ENCODE measurements around the gene CCL2.
A peak's percentile ranks its signal among the peaks of the same experiment; 100 is the strongest.

The CCL2 gene

DNA sequence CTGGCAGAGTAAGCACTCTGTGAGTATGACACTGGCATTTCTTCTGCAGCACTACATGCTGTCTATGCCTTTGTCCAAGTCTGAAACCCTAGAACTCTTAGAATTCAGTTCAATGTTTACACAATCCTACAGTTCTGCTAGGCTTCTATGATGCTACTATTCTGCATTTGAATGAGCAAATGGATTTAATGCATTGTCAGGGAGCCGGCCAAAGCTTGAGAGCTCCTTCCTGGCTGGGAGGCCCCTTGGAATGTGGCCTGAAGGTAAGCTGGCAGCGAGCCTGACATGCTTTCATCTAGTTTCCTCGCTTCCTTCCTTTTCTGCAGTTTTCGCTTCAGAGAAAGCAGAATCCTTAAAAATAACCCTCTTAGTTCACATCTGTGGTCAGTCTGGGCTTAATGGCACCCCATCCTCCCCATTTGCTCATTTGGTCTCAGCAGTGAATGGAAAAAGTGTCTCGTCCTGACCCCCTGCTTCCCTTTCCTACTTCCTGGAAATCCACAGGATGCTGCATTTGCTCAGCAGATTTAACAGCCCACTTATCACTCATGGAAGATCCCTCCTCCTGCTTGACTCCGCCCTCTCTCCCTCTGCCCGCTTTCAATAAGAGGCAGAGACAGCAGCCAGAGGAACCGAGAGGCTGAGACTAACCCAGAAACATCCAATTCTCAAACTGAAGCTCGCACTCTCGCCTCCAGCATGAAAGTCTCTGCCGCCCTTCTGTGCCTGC lies at the start of gene CCL2:
Gene CCL2 (plus strand): TSS at position 635 of the 730 bp plus-strand sequence. CDS start 65 bp downstream, at position 700.
- Histone ChIP-seq H3K36me3 (ENCODE audit: control insufficient read depth in 5 of 5, insufficient read depth in 5 of 5, low read length in 5 of 5) (peaks cover 0 to 6% (median 0%) of the 10 kb centered on the region in 5 donors), H3K9ac (ENCODE audit: low read length in 5 of 5) (peak within 1 kb of the TSS; percentile 16 to 75 (median 63)), H3K27me3 (ENCODE audit: control insufficient read depth in 5 of 5, insufficient read depth in 4 of 5, low read length in 5 of 5) (peaks cover 0 to 8% (median 0%) of the 10 kb centered on the region in 5 donors), H3K4me1 (ENCODE audit: control insufficient read depth in 5 of 5, insufficient read depth in 5 of 5, low read length in 5 of 5) (peaks cover 40 to 72% (median 71%) of the 10 kb centered on the region in 5 donors), H3K4me3 (ENCODE audit: low read depth in 1 of 5, low read length in 5 of 5) (peak within 1 kb of the TSS; percentile 58 to 79 (median 69)), H3K9me3 (ENCODE audit: control insufficient read depth in 5 of 5, low read length in 5 of 5) (peaks cover 0 to 3% (median 0%) of the 10 kb centered on the region in 5 donors), H3K27ac (ENCODE audit: low read depth, low read length) (peak within 1 kb of the TSS; percentile 79)

DNA sequence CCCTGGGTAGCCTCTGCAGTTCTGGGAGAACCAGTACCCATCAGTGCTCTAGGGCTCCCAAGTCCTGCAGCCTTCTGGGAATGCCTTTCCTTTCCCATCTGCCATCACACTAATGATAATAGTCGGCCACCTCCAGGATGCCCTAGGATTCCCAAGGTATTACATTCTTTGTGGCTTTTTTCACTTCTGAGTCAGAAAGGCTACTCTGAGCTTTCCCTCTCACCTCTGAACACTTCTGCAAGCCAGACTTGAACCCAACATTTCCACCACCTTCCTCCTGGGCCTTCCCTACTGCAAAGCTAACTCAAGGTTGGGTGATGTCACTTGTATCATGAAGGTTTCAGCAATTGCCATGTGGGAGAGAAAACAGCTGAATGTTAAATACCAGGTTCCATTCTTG lies 49.7 kb upstream of the CCL2 start:
- Histone ChIP-seq H3K27ac (ENCODE audit: low read depth, low read length) (no peak overlapping the region), H3K36me3 (ENCODE audit: control insufficient read depth in 5 of 5, insufficient read depth in 5 of 5, low read length in 5 of 5) (no peaks in the 10 kb centered on the region), H3K4me3 (ENCODE audit: low read depth in 1 of 5, low read length in 5 of 5) (no peak overlapping the region), H3K4me1 (ENCODE audit: control insufficient read depth in 5 of 5, insufficient read depth in 5 of 5, low read length in 5 of 5) (peaks cover 0 to 29% (median 10%) of the 10 kb centered on the region in 5 donors), H3K27me3 (ENCODE audit: control insufficient read depth in 5 of 5, insufficient read depth in 4 of 5, low read length in 5 of 5) (no peaks in the 10 kb centered on the region), H3K9ac (ENCODE audit: low read length in 5 of 5) (no peak overlapping the region), H3K9me3 (ENCODE audit: control insufficient read depth in 5 of 5, low read length in 5 of 5) (peaks cover 0 to 5% (median 0%) of the 10 kb centered on the region in 5 donors)

DNA sequence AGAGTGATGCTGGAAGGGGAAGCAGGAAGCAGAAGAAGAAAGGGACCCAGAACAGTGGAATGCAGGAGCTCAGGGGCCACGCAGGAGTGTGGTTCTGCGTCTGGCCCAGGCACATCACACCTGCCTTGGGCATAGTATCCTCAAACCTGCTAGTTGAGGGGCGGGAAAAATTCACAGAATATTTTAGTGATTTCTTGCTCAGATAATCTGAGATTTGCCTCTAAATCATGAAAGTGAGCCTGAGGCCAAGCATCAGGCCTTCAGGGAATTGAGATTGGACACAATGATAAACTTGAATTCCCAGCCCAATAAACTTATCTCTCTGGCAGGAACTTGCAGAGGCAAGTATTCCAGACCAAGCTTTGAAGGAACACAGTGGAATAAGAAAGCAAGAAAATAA lies 48.5 kb upstream of the CCL2 start:
- Histone ChIP-seq H3K9ac (ENCODE audit: low read length in 5 of 5) (no peak overlapping the region), H3K4me1 (ENCODE audit: control insufficient read depth in 5 of 5, insufficient read depth in 5 of 5, low read length in 5 of 5) (peaks cover 0 to 23% (median 10%) of the 10 kb centered on the region in 5 donors), H3K36me3 (ENCODE audit: control insufficient read depth in 5 of 5, insufficient read depth in 5 of 5, low read length in 5 of 5) (no peaks in the 10 kb centered on the region), H3K9me3 (ENCODE audit: control insufficient read depth in 5 of 5, low read length in 5 of 5) (peaks cover 0 to 5% (median 0%) of the 10 kb centered on the region in 5 donors), H3K4me3 (ENCODE audit: low read depth in 1 of 5, low read length in 5 of 5) (no peak overlapping the region), H3K27me3 (ENCODE audit: control insufficient read depth in 5 of 5, insufficient read depth in 4 of 5, low read length in 5 of 5) (no peaks in the 10 kb centered on the region), H3K27ac (ENCODE audit: low read depth, low read length) (no peak overlapping the region)

DNA sequence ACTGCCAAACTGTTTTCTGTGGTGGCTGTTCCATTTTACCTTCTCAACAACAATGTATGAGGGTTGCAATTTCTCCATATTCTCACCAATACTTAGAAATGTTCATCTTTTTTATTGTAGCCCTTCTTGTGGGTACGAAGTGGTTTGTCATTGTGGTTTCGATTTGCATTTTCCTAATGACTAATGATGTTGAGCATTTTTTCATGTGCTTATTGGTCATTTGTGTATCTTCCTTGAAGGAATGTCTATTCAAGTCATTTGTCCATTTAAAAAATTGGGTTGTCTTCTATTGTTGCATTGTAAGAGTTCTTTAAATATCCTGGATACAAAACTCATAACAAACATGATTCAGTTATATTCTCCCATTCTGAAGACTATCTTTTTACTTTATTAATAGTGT lies 47.5 kb upstream of the CCL2 start:
- no peak overlapping the region for H3K4me3 ChIP-seq (ENCODE audit: low read depth in 1 of 5, low read length in 5 of 5)
- peaks cover 0 to 5% (median 0%) of the 10 kb centered on the region in 5 donors for H3K9me3 ChIP-seq (ENCODE audit: control insufficient read depth in 5 of 5, low read length in 5 of 5)
- H3K27me3 ChIP-seq (ENCODE audit: control insufficient read depth in 5 of 5, insufficient read depth in 4 of 5, low read length in 5 of 5) = no peaks in the 10 kb centered on the region
- H3K27ac ChIP-seq (ENCODE audit: low read depth, low read length) = no peak overlapping the region
- no peaks in the 10 kb centered on the region for H3K36me3 ChIP-seq (ENCODE audit: control insufficient read depth in 5 of 5, insufficient read depth in 5 of 5, low read length in 5 of 5)
- H3K9ac ChIP-seq (ENCODE audit: low read length in 5 of 5) = no peak overlapping the region
- H3K4me1 ChIP-seq (ENCODE audit: control insufficient read depth in 5 of 5, insufficient read depth in 5 of 5, low read length in 5 of 5) = peaks cover 0 to 23% (median 8%) of the 10 kb centered on the region in 5 donors

DNA sequence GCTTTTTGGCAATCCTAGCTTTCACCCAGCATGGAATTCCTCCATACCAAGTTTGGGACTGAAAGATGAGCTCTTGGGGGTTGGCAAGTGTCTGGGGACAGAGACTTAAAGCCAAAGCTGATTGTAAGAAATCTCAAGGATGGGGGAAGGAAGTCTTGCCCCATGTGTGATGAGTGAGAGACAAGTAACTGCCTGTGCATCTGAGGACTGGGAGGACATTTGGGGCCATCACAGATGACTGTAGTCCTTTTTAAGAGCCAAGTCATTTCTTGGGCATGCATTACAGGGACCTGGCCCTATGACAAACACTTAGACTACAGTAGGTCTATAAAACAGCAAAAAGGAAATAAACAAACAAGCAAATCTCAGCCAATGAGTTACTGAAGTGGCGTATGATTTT lies 36.3 kb upstream of the CCL2 start:
- Histone ChIP-seq H3K27ac (ENCODE audit: low read depth, low read length) (peak overlapping the region; percentile 39), H3K4me3 (ENCODE audit: low read depth in 1 of 5, low read length in 5 of 5) (no peak overlapping the region), H3K4me1 (ENCODE audit: control insufficient read depth in 5 of 5, insufficient read depth in 5 of 5, low read length in 5 of 5) (peaks cover 13 to 51% (median 42%) of the 10 kb centered on the region in 5 donors), H3K9ac (ENCODE audit: low read length in 5 of 5) (no peak overlapping the region), H3K27me3 (ENCODE audit: control insufficient read depth in 5 of 5, insufficient read depth in 4 of 5, low read length in 5 of 5) (no peaks in the 10 kb centered on the region), H3K9me3 (ENCODE audit: control insufficient read depth in 5 of 5, low read length in 5 of 5) (no peaks in the 10 kb centered on the region), H3K36me3 (ENCODE audit: control insufficient read depth in 5 of 5, insufficient read depth in 5 of 5, low read length in 5 of 5) (no peaks in the 10 kb centered on the region)

DNA sequence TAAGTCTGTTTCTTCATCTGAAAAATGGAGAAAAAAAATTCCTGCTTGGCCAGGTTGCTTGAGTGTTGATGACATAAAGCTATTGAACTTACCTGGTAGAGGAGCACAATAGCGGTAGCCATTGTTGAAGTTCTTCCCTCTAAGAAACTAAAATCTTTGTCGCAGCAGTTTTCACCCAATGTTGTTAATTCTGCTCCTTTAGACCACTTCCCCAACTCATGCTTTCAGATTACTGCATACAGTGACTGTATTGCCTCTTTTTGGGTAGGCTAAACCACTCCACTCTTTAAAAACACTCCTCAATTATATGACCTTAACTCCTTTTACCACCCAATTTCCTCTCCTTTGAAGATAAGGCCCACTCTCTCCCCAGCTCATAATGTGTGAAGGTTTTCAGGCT lies 35.7 kb upstream of the CCL2 start:
- no peak overlapping the region for H3K9ac ChIP-seq (ENCODE audit: low read length in 5 of 5)
- H3K36me3 ChIP-seq (ENCODE audit: control insufficient read depth in 5 of 5, insufficient read depth in 5 of 5, low read length in 5 of 5) = no peaks in the 10 kb centered on the region
- peak overlapping the region; percentile 6 for H3K27ac ChIP-seq (ENCODE audit: low read depth, low read length)
- no peaks in the 10 kb centered on the region for H3K27me3 ChIP-seq (ENCODE audit: control insufficient read depth in 5 of 5, insufficient read depth in 4 of 5, low read length in 5 of 5)
- H3K4me1 ChIP-seq (ENCODE audit: control insufficient read depth in 5 of 5, insufficient read depth in 5 of 5, low read length in 5 of 5) = peaks cover 13 to 53% (median 42%) of the 10 kb centered on the region in 5 donors
- no peak overlapping the region for H3K4me3 ChIP-seq (ENCODE audit: low read depth in 1 of 5, low read length in 5 of 5)
- H3K9me3 ChIP-seq (ENCODE audit: control insufficient read depth in 5 of 5, low read length in 5 of 5) = no peaks in the 10 kb centered on the region

DNA sequence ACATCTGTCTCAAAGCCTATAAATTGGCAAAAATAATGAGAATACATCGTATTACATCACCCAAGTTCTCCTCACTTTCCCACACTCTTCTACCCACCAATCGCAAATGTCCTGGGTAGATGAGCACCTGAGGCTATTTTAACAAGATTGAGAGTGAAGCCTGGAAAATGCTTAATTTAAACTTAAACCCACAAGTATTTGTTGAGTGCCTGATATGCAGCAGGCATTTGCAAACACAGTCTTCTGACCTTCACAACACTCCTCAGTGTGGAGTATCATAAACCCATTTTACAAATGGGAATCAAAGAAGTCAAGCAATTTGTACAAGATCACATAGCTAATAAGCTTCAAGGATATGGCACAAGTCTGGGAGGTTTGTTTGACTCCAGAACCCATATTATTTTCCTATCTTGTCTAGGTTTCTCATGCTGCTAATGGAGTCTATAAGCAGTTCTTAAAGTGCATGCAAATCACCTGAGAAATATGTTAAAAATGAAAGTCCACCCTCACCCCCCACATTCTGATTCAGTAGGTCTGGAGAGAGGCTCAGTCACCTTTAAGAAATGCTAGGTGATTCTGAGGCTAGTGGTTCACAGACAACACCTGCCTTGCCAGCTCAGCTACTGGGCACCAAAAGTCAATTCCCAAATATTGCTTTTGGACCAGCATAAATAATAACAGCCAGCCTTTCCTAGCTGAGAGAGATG lies 34.9 kb upstream of the CCL2 start:
- Histone ChIP-seq H3K27ac (ENCODE audit: low read depth, low read length) (peak overlapping the region; percentile 6), H3K27me3 (ENCODE audit: control insufficient read depth in 5 of 5, insufficient read depth in 4 of 5, low read length in 5 of 5) (no peaks in the 10 kb centered on the region), H3K36me3 (ENCODE audit: control insufficient read depth in 5 of 5, insufficient read depth in 5 of 5, low read length in 5 of 5) (no peaks in the 10 kb centered on the region), H3K9me3 (ENCODE audit: control insufficient read depth in 5 of 5, low read length in 5 of 5) (no peaks in the 10 kb centered on the region), H3K9ac (ENCODE audit: low read length in 5 of 5) (no peak overlapping the region), H3K4me3 (ENCODE audit: low read depth in 1 of 5, low read length in 5 of 5) (no peak overlapping the region), H3K4me1 (ENCODE audit: control insufficient read depth in 5 of 5, insufficient read depth in 5 of 5, low read length in 5 of 5) (peaks cover 13 to 53% (median 42%) of the 10 kb centered on the region in 5 donors)

DNA sequence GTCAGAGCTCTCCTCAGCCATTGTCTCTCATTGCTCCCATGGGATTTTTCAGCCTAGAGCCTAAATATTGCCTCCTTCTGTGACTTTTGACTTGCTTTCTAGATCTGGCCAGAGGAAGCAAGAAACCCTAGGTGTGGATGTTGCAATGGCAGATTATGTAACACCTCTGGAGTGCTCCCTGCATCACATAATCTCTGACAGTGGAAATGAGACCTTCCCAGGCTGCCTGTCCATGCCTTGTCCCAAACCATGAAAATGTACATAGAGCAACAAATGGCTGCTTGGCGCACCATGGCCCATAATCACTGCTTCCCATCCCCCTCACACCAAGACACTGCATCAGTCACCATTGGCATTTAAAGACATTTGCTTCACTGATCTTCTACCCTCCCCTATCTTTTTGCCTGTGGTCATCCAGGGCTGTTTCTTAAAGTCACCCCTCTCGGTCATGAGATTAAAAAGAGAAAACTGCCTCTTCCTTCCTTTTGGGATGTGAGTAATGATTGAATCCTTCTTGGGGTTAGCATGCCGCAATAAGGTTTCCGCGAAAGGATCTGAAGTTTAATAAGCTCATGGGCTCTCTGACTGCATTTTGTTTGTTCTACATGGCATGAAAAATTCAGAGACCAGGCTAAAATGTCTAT lies 34.2 kb upstream of the CCL2 start:
- Histone ChIP-seq H3K36me3 (ENCODE audit: control insufficient read depth in 5 of 5, insufficient read depth in 5 of 5, low read length in 5 of 5) (no peaks in the 10 kb centered on the region), H3K4me1 (ENCODE audit: control insufficient read depth in 5 of 5, insufficient read depth in 5 of 5, low read length in 5 of 5) (peaks cover 13 to 53% (median 42%) of the 10 kb centered on the region in 5 donors), H3K9me3 (ENCODE audit: control insufficient read depth in 5 of 5, low read length in 5 of 5) (no peaks in the 10 kb centered on the region), H3K4me3 (ENCODE audit: low read depth in 1 of 5, low read length in 5 of 5) (no peak overlapping the region), H3K9ac (ENCODE audit: low read length in 5 of 5) (no peak overlapping the region), H3K27ac (ENCODE audit: low read depth, low read length) (no peak overlapping the region), H3K27me3 (ENCODE audit: control insufficient read depth in 5 of 5, insufficient read depth in 4 of 5, low read length in 5 of 5) (no peaks in the 10 kb centered on the region)

DNA sequence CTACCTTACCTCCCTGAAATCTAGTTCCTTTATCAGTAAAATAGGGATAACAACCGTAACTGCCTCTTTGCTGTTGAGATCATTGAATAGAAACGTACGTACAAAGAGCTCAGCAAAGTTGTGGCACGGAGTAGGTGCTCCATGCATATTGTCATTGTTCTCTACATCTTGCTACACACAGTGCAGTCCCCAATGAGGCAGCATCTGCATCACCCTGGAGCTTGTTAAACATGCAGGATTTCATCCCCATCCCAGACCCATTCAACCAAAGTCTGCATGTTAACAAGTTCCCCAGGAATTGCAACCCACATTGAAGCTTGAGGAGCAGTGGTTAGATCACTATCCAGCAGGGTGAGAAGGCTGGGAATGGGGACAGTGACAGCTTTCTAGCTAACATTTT lies 33.7 kb upstream of the CCL2 start:
- Histone ChIP-seq H3K27me3 (ENCODE audit: control insufficient read depth in 5 of 5, insufficient read depth in 4 of 5, low read length in 5 of 5) (no peaks in the 10 kb centered on the region), H3K4me3 (ENCODE audit: low read depth in 1 of 5, low read length in 5 of 5) (no peak overlapping the region), H3K4me1 (ENCODE audit: control insufficient read depth in 5 of 5, insufficient read depth in 5 of 5, low read length in 5 of 5) (peaks cover 13 to 53% (median 42%) of the 10 kb centered on the region in 5 donors), H3K9ac (ENCODE audit: low read length in 5 of 5) (no peak overlapping the region), H3K9me3 (ENCODE audit: control insufficient read depth in 5 of 5, low read length in 5 of 5) (no peaks in the 10 kb centered on the region), H3K27ac (ENCODE audit: low read depth, low read length) (no peak overlapping the region), H3K36me3 (ENCODE audit: control insufficient read depth in 5 of 5, insufficient read depth in 5 of 5, low read length in 5 of 5) (no peaks in the 10 kb centered on the region)
